Calu3 (cell line): ENCODE measurements around the gene BCO2. TPM values are rescaled to one million over a fixed set of nuclear protein-coding genes. Genes with fewer than 3 reads are reported as not detected.

Experiments used
- BruUV-seq: library from RNA; stranded (reverse); fragments of 400-500 nt; replicated peaks from 2 replicates; lab custom pipeline; 2021; lab: Mats Ljungman, UMichigan
- CTCF ChIA-PET: fragments of 300-600 bp; sonication (Branson Sonifier 250); formaldehyde crosslinking; loops from one replicate; lab custom pipeline; 2022; ENCODE audit warnings: antibody characterized with exemption; lab: Charles Lee
- DNase-seq: peaks from one replicate; pipeline ENCODE4 v3.0.0; 2022
- H3K27ac Mint-ChIP-seq: one replicate; pipeline ENCODE4 v1.8.0; 2022; ENCODE audit warnings: mixed read lengths; ENCODE audit not compliant: unreplicated experiment
- H3K27me3 Mint-ChIP-seq: one replicate; pipeline ENCODE4 v1.8.0; 2022; ENCODE audit warnings: mixed read lengths; ENCODE audit not compliant: unreplicated experiment
- H3K36me3 Mint-ChIP-seq: one replicate; pipeline ENCODE4 v1.8.0; 2022; ENCODE audit warnings: mild to moderate bottlenecking, moderate library complexity, mixed read lengths; ENCODE audit not compliant: insufficient read depth, unreplicated experiment
- H3K4me1 Mint-ChIP-seq: one replicate; pipeline ENCODE4 v1.8.0; 2022; ENCODE audit warnings: mild to moderate bottlenecking, low read depth, mixed read lengths; ENCODE audit not compliant: unreplicated experiment
- H3K4me3 Mint-ChIP-seq: one replicate; pipeline ENCODE4 v1.8.0; 2022; ENCODE audit warnings: mild to moderate bottlenecking, low read depth, moderate library complexity, mixed read lengths; ENCODE audit not compliant: unreplicated experiment
- H3K9me3 Mint-ChIP-seq: one replicate; pipeline ENCODE4 v1.8.0; 2022; ENCODE audit warnings: low read depth, mixed read lengths; ENCODE audit not compliant: unreplicated experiment
- intact Hi-C: fragments of 100-400 bp; cut with micrococcal nuclease; formaldehyde crosslinking; loops from one replicate; pipeline ENCODE4 v1.10.0; 2022; ENCODE audit not compliant: unreplicated experiment
- total RNA-seq: library from RNA; stranded (reverse); gene quantifications from 2 replicates; pipeline ENCODE4 v1.2.3, GENCODE V29; 2022
- TF ChIP-seq, protein P1 (sequence below): fragments of 200-600 bp; IDR thresholded peaks from one replicate; pipeline ENCODE4 v1.8.0; 2022; ENCODE audit warnings: antibody characterized with exemption; ENCODE audit not compliant: unreplicated experiment

BCO2 gene
- total RNA-seq, 1 experiment from 2014 or later, result 13.8 TPM

DNA sequence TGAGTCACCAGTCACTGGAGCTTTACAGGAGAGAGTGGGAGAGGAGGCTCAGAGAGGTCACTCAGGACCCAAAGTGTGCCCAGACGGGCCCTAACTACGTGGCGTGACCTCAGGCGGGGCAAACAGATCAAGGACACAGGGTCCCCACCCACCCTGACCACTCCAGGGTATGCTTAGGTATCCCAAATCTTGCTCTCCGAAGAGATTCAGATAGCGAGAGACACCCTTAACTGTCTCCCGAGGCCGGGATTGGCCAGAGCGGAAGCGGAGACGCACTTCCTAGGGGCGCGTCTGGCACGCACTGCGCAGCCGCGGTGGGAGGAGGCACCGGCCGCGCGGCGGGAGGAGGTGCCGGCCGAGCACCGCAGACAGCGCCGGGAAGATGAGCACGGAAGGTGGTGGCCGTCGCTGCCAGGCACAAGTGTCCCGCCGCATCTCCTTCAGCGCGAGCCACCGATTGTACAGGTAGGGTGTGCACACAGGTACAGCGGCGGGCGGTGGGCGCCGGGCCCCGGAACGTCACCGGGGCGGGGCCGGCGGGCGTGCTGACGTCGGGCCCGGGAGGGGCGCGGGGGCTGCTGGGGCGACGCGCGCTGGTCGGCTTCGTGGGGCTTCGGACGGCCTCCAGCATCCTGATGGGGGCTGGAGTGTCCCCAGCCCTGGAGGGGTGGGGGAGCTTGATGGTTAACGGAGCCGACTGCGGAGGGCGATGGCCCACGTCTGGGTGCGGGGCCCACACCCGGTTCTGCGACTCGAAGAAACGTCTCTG, 50.9 kb downstream of the BCO2 start, which contains the start of gene PTS:
Gene PTS (plus strand): TSS at position 367 of the 769 bp plus-strand sequence. CDS start 16 bp downstream, at position 383.
- Mint-ChIP-seq H3K9me3 (no peaks in the 10 kb centered on the region), H3K36me3 (peaks cover 36% of the 10 kb centered on the region), H3K4me1 (peaks cover 8% of the 10 kb centered on the region), H3K27ac (peak within 1 kb of the TSS; percentile 90), H3K4me3 (peak within 1 kb of the TSS; percentile 81), H3K27me3 (no peaks in the 10 kb centered on the region)
- intact Hi-C loops, result loop anchor here (5.0 kb wide), 1 partner anchor 41 kb away; no protein-coding TSS in a partner anchor
- TF ChIP-seq, protein P1, sequence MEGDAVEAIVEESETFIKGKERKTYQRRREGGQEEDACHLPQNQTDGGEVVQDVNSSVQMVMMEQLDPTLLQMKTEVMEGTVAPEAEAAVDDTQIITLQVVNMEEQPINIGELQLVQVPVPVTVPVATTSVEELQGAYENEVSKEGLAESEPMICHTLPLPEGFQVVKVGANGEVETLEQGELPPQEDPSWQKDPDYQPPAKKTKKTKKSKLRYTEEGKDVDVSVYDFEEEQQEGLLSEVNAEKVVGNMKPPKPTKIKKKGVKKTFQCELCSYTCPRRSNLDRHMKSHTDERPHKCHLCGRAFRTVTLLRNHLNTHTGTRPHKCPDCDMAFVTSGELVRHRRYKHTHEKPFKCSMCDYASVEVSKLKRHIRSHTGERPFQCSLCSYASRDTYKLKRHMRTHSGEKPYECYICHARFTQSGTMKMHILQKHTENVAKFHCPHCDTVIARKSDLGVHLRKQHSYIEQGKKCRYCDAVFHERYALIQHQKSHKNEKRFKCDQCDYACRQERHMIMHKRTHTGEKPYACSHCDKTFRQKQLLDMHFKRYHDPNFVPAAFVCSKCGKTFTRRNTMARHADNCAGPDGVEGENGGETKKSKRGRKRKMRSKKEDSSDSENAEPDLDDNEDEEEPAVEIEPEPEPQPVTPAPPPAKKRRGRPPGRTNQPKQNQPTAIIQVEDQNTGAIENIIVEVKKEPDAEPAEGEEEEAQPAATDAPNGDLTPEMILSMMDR, result no peak
- DNase-seq, result peak; percentile 75
- BruUV-seq, result TSS peak; percentile 87
- CTCF ChIA-PET, result interaction anchor here (0.6 to 0.9 kb wide), 2 partner anchors 54 to 113 kb away, joined by 4 to 5 read pairs; no protein-coding TSS in a partner anchor

DNA sequence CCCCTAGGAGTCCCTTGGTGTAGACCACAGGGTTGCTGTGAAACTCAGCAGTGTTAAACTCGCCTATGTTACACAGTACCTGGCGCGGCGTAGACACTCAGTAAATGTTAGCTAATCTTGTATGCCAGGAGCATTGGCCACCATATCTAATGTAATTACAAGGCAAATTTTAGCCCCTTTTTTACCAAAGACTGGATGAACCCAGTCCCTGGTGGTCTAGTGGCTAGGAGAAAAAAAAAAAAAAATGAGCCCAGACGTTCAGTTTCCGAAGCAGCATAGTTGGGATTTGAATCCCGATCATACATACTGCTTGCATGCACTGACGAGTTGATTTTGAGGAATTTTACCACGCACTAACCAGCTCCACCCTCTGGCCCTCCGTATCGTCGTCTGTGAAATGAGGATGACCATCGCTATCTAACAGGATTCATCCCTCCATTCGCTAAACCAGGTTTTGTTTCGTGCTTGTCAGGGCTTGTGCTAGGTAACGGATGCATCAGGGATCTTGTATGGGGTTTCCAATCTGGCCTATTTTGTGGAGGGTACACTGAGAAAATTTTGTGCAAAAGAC, 51.6 kb downstream of the BCO2 start:
- TF ChIP-seq, protein P1, result no peak
- intact Hi-C loops, result loop anchor here (5.0 kb wide), 1 partner anchor 40 kb away; no protein-coding TSS in a partner anchor
- peak overlapping the region; percentile 90 for H3K27ac Mint-ChIP-seq
- no peak for DNase-seq
- peaks cover 8% of the 10 kb centered on the region for H3K4me1 Mint-ChIP-seq
- BruUV-seq, result no TSS peak
- H3K4me3 Mint-ChIP-seq, result peak overlapping the region; percentile 81
- peaks cover 36% of the 10 kb centered on the region for H3K36me3 Mint-ChIP-seq
- no peaks in the 10 kb centered on the region for H3K9me3 Mint-ChIP-seq
- CTCF ChIA-PET, result interaction anchor here (0.9 kb wide), 1 partner anchor 53 kb away, joined by 5 read pairs; no protein-coding TSS in a partner anchor
- H3K27me3 Mint-ChIP-seq, result no peaks in the 10 kb centered on the region

DNA sequence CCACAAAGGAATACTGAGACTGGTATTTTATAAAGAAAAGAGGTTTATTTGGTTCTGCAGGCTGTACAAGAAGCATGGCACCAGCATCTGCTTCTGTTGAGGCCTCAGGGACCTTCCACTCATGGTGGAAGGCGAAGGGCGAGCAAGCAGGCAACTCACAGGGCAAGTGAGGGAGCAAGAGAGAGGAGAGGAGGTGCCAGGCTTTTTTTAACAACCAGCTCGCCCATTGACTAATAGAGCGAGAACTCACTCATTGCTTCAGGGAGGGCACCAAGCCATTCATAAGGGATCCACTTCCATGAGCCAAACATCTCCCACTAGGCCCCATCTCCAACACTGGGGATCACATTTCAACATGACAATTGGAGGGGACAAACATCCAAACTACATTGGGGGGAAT, 52.2 kb downstream of the BCO2 start:
- CTCF ChIA-PET, result interaction anchor here (0.9 kb wide), 1 partner anchor 53 kb away, joined by 5 read pairs; no protein-coding TSS in a partner anchor

DNA sequence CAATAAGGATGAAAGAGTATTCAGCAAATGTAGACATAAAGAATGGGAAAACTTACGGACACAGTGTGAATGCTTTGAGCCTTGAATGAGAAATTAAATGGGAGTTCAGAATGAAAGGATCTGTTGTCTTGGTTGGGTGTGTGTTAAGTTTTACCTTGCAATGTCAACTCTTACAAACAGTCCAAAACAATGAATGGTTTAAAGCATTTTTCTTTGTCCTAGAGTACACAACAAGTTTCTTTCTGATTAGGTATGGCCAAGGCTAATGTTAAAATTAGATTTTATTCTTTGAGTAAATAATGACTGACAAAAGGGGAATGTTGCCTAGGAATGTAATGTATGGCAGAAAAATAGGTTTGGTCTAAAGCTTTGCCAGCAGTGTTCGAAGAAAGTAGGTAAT, 53.4 kb downstream of the BCO2 start:
- H3K4me1 Mint-ChIP-seq, result peaks cover 8% of the 10 kb centered on the region
- H3K36me3 Mint-ChIP-seq, result peaks cover 36% of the 10 kb centered on the region
- H3K27me3 Mint-ChIP-seq, result no peaks in the 10 kb centered on the region
- no peak overlapping the region for H3K27ac Mint-ChIP-seq
- intact Hi-C loops, result loop anchor here (5.0 kb wide), 1 partner anchor 39 kb away; no protein-coding TSS in a partner anchor
- no peak for DNase-seq
- TF ChIP-seq, protein P1, result no peak
- CTCF ChIA-PET, result no interaction called here
- H3K4me3 Mint-ChIP-seq, result no peak overlapping the region
- no TSS peak for BruUV-seq
- no peaks in the 10 kb centered on the region for H3K9me3 Mint-ChIP-seq

More for the DNA sequence above, 52.2 kb downstream of the BCO2 start:
- intact Hi-C loops, result loop anchor here (5.0 kb wide), 1 partner anchor 40 kb away; no protein-coding TSS in a partner anchor
- Mint-ChIP-seq H3K27me3 (no peaks in the 10 kb centered on the region), H3K9me3 (no peaks in the 10 kb centered on the region), H3K4me1 (peaks cover 8% of the 10 kb centered on the region), H3K4me3 (peak overlapping the region; percentile 81), H3K36me3 (peaks cover 36% of the 10 kb centered on the region), H3K27ac (no peak overlapping the region)
- no TSS peak for BruUV-seq
- TF ChIP-seq, protein P1, result no peak
- no peak for DNase-seq
